Retina (tissue), 1 donor: ENCODE results near the gene ZBTB22.
A peak's percentile ranks its signal among the peaks of the same experiment; 100 is the strongest.
"Not testable (repeated sequence)": the region's sequence is repeated elsewhere in the genome, so short reads cannot be mapped to it uniquely, and the experiment has no call there.

ENCODE experiments used
- DNase-seq: peaks from one replicate; pipeline ENCODE4 v3.0.0-alpha.2; 2016

The ZBTB22 gene

GRCh38 chr6:33277663-33278391 is 39.7 kb downstream of the ZBTB22 start:
- DNase-seq, result peak; percentile 14

GRCh38 chr6:33276864-33277662 is 40.5 kb downstream of the ZBTB22 start, which contains the start of gene B3GALT4:
B3GALT4 (plus strand) TSS chr6:33277123; CDS start chr6:33277420, 297 bp downstream.
- peak; percentile 92 for DNase-seq

- no peak for DNase-seq
Observed at GRCh38 chr6:33276581-33276863, 41.0 kb downstream of the ZBTB22 start.

GRCh38 chr6:33275795-33276580 is 41.6 kb downstream of the ZBTB22 start:
- DNase-seq, result not testable (repeated sequence)

GRCh38 chr6:33273924-33274902 is 43.3 kb downstream of the ZBTB22 start:
- DNase-seq, result no peak

GRCh38 chr6:33273129-33273923 is 44.2 kb downstream of the ZBTB22 start:
- DNase-seq, result no peak

- DNase-seq, result no peak
Observed at GRCh38 chr6:33272275-33273128, 45.0 kb downstream of the ZBTB22 start.

- peak; percentile 97 for DNase-seq
Observed at GRCh38 chr6:33271468-33272274, 45.9 kb downstream of the ZBTB22 start, which contains the start of the genes RPS18 and VPS52. RPS18 (plus strand) TSS chr6:33272075; CDS start chr6:33272120, 45 bp downstream. VPS52 (minus strand) TSS chr6:33271876; CDS start chr6:33271675, 201 bp downstream.

GRCh38 chr6:33271117-33271467 is 46.5 kb downstream of the ZBTB22 start:
- no peak for DNase-seq
